Measurements from ENCODE around the gene C6orf62.

- TF ChIP-seq CTCF (IDR thresholded peaks at IDR 0.05), result no peak
- no peak for TF ChIP-seq POLR2A (IDR thresholded peaks at IDR 0.05)
Observed at GRCh38 chr6:24686408-24686807, 32.5 kb downstream of the C6orf62 start.
